HG03045 (cell line): ENCODE data around the gene CAMKV.

Experiments used
- ATAC-seq: cut with Tn5 transposase; IDR thresholded peaks from one replicate; pipeline ENCODE4 v1.9.1; 2021; ENCODE audit warnings: mild to moderate bottlenecking, moderate library complexity; ENCODE audit not compliant: unreplicated experiment

Gene CAMKV

DNA sequence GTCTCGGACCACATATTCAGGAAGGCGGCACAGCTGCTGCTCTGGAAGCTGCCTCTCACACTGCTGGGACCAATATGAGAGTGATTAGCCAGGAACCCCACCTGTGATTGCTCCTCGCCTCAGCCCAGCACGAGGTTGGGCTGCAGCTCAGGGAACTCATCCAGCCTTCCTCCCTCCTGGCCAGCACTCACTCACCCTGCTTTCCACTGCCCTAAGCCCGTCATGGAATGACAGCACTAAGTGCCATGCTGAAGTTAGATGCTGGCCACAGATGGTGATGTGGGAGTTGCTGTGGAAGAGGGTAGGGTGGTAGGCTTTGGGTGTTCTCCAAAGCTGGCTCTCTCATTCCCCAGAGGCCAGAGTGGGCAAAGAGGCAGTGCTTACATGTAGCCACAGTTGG, 26.6 kb upstream of the CAMKV start:
- no peak for ATAC-seq

DNA sequence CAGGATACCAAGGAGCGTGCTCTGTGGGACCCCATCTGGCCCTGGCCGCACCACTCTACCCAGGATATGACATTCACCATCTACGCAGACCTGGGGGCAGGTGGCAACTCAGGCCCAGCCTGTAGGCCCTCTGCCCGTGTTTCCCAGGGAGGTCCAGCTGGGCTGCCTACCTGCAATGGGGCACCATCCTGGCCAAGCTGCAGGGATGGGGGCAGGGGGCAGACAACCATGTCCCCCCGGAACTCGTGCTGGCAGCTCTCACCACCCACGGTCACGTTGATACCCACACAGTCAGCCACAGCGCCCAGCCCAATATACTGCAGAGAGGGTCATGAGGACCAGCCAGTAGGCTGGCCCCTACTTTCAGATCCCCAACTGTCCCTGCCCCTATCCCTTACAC, 26.1 kb upstream of the CAMKV start:
- no peak for ATAC-seq

DNA sequence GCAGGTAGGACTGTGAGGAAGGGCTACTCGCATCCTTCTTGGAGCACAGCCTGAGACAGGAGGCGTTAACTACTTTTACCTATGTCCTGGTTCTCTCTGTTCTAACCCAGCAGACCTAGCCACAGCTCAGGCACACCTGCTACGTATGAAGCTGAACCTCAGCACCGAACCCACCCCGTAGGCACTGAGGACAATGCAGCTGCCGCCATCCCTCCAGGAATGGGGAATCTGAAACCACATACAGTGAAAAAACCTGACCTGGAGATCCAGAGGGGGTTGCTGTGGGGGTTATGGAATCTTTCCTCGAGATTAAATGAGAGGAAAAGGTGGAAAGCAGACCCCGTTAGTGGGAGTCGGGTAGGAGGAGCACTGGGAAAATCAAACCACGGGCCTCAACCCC, 19.6 kb upstream of the CAMKV start:
- ATAC-seq: no peak

DNA sequence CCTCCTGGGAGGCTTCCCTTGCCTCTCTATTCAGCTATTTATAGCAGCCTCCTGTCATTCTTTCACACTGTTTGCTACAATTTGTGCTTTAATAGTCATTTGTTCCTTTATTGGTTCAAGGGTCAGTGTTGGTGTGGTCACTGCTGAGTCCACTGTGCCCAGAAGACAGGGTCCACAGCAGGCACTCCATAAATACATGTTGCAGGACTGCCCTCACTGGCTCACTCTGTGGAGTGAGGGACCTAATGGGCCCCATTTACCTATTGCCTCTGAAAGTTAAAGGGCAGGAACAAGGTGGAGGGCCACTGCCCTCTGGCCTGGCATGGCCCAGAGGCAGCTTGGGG, 17.2 kb upstream of the CAMKV start:
- ATAC-seq: no peak

DNA sequence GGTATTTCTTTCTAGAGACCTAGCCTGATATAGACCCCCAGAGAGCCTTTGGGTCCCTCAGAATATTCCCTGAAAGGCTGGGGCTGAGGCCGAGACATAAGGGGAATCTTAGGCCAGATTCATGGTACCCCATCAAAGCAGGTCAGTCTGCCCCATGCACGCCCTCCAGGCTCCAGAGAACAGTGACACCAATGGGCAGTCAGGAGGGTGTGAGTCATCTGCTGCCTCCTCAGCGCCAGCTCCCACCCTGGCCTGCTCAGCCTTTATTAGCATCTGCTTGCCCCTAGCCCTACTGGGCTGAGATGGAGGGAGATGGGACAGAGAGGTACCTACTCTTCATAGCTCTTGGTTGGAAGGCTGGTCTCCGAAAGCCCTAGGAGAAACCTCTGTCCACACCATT, 14.3 kb upstream of the CAMKV start:
- no peak for ATAC-seq

DNA sequence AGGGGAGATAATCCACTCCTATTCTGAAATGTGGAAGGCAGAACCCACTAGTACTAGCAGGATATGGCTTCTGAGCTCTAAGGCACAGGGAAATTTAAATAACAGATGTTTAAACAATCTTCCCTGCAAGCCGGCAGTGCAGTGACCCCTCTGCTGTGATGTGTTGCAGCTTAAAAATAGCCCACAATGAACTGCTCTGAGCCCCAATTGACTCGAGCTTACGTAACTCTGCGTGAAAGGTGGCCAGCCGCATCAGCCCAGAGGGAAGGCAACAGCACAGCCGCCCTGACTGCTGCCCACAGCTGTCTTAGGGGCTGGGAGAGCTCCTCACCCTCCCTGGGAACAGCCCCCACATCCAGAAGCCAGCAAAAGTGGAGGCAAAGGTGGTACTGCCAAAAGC, 12.5 kb upstream of the CAMKV start:
- ATAC-seq: no peak

DNA sequence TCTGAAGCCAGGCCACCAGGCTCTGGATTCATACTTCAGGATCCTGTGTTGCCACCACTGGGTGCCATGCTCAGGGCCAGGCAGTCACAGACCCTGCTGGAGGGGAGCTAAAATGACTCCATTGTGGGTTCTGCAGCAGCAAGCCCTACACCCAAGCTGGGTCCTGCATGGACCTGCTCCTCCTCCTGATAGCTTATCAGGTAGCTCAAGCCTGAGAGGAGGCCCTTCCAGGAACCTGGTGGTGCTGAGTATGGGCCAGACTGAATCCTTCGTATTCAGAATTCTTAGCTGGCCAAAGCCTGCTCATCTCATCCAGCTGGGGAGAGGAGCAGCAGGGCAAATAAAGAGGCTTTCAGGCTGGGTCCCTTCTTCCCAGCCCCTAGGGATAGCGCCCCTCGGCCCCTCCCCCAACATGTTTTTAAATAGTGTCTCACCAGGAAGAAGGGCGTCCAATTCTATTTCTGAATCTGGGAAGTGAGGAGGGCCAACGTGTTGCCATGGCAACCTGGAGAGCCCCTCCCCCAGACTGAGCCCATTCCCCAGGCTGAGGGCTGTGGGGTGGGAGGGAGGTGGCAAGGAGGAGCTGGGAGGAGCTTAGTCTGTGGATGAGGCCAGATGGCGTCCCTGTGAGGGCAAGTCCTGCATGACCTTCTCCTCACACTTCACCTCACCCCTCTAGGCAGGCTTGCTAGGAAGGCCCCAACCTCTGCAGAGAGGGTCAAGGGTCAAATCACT, 11.0 kb upstream of the CAMKV start:
- no peak for ATAC-seq

DNA sequence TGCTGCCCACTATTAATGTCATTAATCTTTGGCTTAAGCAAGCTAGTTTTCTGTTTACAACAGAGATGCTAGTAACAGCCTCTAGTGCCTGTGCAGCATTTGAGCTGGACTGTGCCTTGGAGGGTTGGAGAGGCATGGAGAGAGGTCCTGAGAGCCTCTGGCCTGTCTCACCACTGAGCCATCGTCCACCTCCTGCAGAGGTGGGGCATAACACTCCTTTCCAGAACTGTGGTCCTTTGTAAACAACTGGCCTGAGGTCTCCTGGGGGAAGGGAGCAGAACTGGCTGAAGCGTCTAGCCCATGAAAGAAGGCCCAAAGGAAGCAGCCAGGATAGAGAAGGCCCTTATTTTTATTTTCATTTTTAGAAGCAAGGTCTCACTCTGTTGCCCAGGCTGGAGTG, 10.0 kb upstream of the CAMKV start:
- no peak for ATAC-seq

GRCh38 chr3:49878686-49879085, 9.0 kb upstream of the CAMKV start:
- ATAC-seq: no peak

DNA sequence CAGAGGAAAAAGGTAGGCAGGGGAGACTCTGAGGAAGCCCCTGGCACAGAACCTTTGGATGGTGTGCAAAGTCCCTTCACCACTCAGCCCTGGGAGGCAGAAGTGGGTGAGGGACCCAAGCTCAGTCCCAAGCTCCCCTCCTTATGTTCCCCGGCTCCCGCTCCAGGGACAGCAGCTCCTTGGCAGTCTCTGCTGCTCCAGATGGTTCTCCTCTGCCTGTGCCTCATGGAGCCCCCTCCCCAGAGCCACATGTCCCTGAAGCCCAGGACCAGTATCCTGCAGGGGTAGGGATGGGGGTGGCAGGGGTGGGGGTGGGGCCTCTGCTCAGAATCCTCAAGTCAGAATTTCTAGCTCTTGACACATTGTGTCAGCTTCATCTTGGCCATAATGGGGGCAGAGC, 8.0 kb upstream of the CAMKV start:
- ATAC-seq: no peak

DNA sequence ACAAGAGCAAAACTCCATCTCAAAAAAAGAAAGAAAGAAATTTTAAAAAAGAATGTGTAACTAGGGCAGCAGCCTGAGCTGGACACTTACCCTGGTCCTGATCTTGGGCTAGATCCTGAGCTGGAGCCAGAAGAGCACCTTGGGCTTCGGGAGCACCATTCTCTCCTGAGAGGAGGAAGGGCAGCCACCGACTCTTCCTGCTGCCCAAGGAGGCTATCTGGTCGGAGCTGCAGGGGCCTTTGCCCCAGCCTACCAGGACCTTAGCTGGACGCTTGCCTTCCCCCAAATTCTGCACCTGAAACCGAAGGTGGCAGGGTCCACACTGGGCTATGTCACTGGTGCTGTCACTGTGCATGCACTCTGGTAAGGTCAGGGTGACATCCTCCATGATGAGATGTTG, 6.9 kb upstream of the CAMKV start:
- ATAC-seq: no peak

DNA sequence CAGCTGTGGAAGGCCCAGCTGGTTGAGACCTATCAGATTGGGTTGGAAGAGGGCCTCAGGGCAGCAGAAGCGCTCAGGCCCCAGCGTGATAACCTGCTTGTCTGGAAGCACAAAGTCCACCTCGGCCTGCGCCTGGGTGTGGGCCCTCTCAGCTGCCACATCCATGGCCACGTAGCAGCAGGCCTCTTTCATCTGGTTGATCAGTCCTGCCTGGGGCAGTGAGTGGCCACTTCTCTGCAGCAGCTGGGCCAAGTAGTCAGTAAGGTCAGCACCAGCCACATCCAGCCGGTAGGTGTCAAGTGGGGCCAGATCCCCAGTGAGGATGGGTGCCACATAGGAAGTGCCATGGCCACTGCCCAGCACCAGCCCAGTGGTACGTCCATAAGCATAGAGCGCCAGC, 3.9 kb upstream of the CAMKV start:
- no peak for ATAC-seq

DNA sequence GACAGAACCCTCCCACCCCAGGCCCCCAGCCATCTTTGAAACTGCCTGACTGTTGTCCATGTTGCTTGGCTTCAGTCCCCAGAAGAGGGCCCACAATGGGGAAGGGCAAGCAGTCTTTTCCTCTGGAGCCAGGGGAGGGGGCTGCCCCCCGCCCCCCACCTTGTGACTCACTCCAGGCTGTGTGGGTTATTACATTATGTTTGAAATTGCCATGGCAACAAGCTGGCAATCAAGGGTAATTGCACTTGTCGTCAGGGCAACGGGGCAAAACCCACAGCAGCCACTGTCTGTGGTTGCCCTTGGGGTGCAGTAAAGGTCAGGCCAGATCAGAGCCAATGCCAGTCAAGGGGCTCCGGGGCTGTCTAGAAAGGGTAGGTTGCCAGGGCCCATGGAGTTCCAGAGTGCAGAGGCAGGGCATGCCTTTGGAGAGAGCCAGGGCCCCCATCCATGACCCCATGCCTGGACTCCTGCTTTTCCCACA, 3.1 kb upstream of the CAMKV start:
- ATAC-seq: no peak

GRCh38 chr3:49871531-49872153, 1.9 kb upstream of the CAMKV start:
- no peak for ATAC-seq

- ATAC-seq: no peak
Observed at GRCh38 chr3:49868862-49869466, 742 bp downstream of the CAMKV start.

- no peak for ATAC-seq
Observed at GRCh38 chr3:49867871-49868321, 1.8 kb downstream of the CAMKV start.

DNA sequence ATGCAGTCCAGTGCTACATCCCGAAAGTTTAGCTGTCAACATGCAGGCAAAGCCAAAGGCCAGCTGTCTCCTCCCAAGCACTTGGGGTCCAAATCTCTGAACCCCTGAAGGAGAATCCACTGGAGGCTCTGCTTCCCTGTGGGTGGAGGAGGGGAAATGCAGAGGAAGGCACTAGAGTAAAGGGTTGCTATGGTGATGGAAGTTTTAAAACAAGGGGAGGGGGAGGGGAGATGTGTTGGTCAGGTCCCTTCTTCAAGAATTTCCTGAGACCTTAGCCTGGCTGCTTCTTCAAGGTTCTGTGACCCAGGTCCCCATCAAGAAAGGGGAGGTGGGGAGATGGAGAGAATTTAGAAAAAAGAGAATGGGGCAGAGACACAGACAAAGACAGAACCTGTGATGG, 2.3 kb downstream of the CAMKV start:
- no peak for ATAC-seq

- no peak for ATAC-seq
Observed at GRCh38 chr3:49865198-49865784, 4.4 kb downstream of the CAMKV start.

DNA sequence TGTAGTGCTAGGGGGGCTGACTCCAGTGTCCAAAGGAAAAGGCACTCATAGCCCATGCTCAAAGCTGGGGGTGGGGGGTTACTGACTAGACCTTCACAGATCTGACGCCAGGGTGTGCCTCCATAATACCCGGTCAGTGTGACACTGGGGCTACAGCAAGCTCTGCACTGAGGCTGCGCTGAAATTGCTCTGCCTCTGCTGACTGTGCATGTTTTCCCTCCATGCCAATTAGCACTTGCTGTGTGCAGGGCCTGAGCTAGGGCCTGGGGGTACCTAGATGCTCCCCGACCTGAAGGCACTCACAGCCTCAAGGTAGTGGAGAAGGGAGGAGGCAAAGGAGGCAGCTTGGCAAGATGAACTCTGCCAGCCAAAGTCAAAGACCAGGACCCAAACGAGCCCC, 5.2 kb downstream of the CAMKV start:
- ATAC-seq: no peak

DNA sequence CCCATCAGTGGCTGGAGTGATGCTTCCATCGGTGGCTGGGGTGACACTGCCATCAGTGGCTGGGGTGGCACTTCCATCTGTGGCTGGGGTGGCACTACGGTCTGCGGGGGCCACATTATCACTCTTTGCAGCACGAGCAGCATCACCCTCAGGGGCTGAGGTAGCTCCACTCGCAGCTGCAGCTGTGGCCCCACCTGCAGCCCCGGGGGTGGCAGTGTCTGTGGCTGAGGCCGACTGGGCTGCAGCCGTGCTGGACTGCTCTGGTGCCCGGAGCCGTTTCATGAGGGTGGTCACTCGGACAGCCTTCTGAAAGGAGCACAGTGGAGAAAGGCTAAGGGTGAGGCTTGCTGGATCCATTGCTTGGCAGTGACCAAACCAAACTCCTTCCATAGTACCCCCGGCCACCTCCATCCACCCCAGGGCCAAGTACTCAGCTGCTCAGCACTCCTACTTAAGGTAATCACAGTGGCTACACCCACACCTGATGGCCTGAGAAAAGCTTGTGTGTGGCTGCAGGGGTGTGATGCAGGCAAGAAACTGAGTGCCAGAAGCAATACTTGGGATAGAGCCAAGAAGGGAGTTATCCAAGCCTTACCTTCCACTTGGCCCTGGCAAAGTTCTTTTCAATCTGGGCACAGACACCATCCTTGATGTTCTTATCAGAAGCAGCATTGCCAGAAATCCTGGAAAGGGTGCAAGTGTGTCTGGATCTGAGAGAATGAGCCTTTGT, 10.0 kb downstream of the CAMKV start:
- ATAC-seq: no peak
